ENCODE measurements around the gene PCDH8.

DNA sequence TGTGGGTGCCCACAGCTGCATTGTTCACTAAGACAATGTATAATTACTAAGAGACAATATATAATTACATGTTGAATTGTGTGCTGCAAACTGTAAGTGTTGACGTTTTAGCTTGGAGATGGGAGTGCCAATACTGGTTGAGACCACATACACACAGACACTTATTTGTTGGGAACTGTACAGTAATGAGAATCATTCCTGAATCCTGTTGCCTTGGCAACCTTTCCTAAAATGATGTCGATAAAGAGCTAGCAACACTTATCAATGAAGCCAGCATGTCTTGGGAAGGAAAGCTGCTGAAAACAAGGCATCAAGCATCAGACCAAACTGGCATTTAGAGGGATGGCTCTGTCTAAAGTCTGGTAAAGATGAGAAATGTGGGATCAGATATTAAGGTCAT lies 51.3 kb downstream of the PCDH8 start:
- TF ChIP-seq, protein P1, sequence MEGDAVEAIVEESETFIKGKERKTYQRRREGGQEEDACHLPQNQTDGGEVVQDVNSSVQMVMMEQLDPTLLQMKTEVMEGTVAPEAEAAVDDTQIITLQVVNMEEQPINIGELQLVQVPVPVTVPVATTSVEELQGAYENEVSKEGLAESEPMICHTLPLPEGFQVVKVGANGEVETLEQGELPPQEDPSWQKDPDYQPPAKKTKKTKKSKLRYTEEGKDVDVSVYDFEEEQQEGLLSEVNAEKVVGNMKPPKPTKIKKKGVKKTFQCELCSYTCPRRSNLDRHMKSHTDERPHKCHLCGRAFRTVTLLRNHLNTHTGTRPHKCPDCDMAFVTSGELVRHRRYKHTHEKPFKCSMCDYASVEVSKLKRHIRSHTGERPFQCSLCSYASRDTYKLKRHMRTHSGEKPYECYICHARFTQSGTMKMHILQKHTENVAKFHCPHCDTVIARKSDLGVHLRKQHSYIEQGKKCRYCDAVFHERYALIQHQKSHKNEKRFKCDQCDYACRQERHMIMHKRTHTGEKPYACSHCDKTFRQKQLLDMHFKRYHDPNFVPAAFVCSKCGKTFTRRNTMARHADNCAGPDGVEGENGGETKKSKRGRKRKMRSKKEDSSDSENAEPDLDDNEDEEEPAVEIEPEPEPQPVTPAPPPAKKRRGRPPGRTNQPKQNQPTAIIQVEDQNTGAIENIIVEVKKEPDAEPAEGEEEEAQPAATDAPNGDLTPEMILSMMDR (conservative IDR thresholded peaks at IDR 0.05; ENCODE audit: low read depth in 2 of 2) = no peak
- TF ChIP-seq EZH2 (IDR thresholded peaks at IDR 0.05; ENCODE audit: low read depth, unreplicated experiment) (no peak), POLR2AphosphoS5 (IDR thresholded peaks at IDR 0.05; ENCODE audit: low read depth) (no peak)
